ENCODE results near the gene DIRAS1. TPM values are rescaled to one million over a fixed set of nuclear protein-coding genes. Genes with fewer than 3 reads are reported as not detected.

Gene DIRAS1
- total and polyA plus RNA-seq, 2 experiments from 2014 or later = 2.8 to 18.6 TPM

- no peaks in the 10 kb centered on the region for H3K9me3 Mint-ChIP-seq
- no peak for ATAC-seq
Measured at GRCh38 chr19:2723345-2723715, 2.2 kb upstream of the DIRAS1 start.

GRCh38 chr19:2722541-2723344, 1.6 kb upstream of the DIRAS1 start:
- Mint-ChIP-seq H3K27me3 (ENCODE audit: insufficient read depth, low read depth, poor library complexity) (peaks cover 25% of the 10 kb centered on the region), H3K4me3 (peak overlapping the region; percentile 81; the same call in 1 of the 3 replicates), H3K27ac (no peak overlapping the region), H3K36me3 (ENCODE audit: low read depth) (peaks cover 3% of the 10 kb centered on the region; the same call in 1 of the 3 replicates), H3K9me3 (no peaks in the 10 kb centered on the region), H3K4me1 (peaks cover 19% of the 10 kb centered on the region)
- 0 out of 2 replicates have a peak, but pooled peaks cover 5% of the 10 kb centered on the region for H3F3A ChIP-seq (replicated peaks; ENCODE audit: low read depth)
- no peak overlapping the region for H3K27ac ChIP-seq (ENCODE audit: low read depth)
- ATAC-seq (no peak), DNase-seq (ENCODE audit: low spot score) (peak; percentile 29)
- H3K36me3 ChIP-seq (ENCODE audit: insufficient read depth) = no peaks in the 10 kb centered on the region
- H3K27me3 ChIP-seq (ENCODE audit: insufficient read depth) = 0 out of 2 replicates have a peak, but pooled peaks cover 6% of the 10 kb centered on the region
- H3K4me3 ChIP-seq = no peak overlapping the region
- no peaks in the 10 kb centered on the region for H3K79me2 ChIP-seq (replicated peaks; ENCODE audit: insufficient read depth)
- peaks cover 12% of the 10 kb centered on the region; the same call in 1 of the 2 replicates for H3K4me1 ChIP-seq (ENCODE audit: insufficient read depth)
- H4K20me1 ChIP-seq (replicated peaks; ENCODE audit: insufficient read depth) = no peaks in the 10 kb centered on the region
- no peak overlapping the region for H3K4me2 ChIP-seq
- H3K9me2 ChIP-seq (ENCODE audit: insufficient read depth) = no peaks in the 10 kb centered on the region
- TF ChIP-seq EZH2 (IDR thresholded peaks at IDR 0.05; ENCODE audit: low read depth, unreplicated experiment) = no peak
- TF ChIP-seq JUNB (IDR thresholded peaks at IDR 0.05; ENCODE audit: unreplicated experiment) = no peak
- no peak for TF ChIP-seq CREB1 (CRISPR knock-in tag; IDR thresholded peaks at IDR 0.05; ENCODE audit: low read depth)
- TF ChIP-seq NANOG (IDR thresholded peaks at IDR 0.05; ENCODE audit: borderline replicate concordance) = no peak
- TF ChIP-seq ZNF331 (CRISPR knock-in tag; IDR thresholded peaks at IDR 0.05; ENCODE audit: low read depth) = no peak
- TF ChIP-seq ZNF114 (CRISPR knock-in tag; IDR thresholded peaks at IDR 0.05) = no peak
- TF ChIP-seq ETS1 (IDR thresholded peaks at IDR 0.05) = no peak
- TF ChIP-seq STAT1 (IDR thresholded peaks at IDR 0.05; ENCODE audit: unreplicated experiment) = no peak
- TF ChIP-seq EZH2phosphoT487 (IDR thresholded peaks at IDR 0.05; ENCODE audit: unreplicated experiment) = no peak
- TF ChIP-seq REST (IDR thresholded peaks at IDR 0.05; ENCODE audit: unreplicated experiment) = no peak
- no peak overlapping the region for H2AFZ ChIP-seq

More at GRCh38 chr19:2723345-2723715, 2.2 kb upstream of the DIRAS1 start:
- H3F3A ChIP-seq (replicated peaks; ENCODE audit: low read depth) = 0 out of 2 replicates have a peak, but pooled peaks cover 5% of the 10 kb centered on the region
- 0 out of 2 replicates have a peak, but pooled peaks cover 6% of the 10 kb centered on the region for H3K27me3 ChIP-seq (ENCODE audit: insufficient read depth)
- H3K79me2 ChIP-seq (replicated peaks; ENCODE audit: insufficient read depth) = no peaks in the 10 kb centered on the region
- H3K27ac ChIP-seq (ENCODE audit: low read depth) = no peak overlapping the region
- no peak overlapping the region for H3K4me3 ChIP-seq
- no peak overlapping the region for H3K4me2 ChIP-seq
- no peak overlapping the region for H3K4me3 Mint-ChIP-seq
- H3K4me1 Mint-ChIP-seq = peaks cover 19% of the 10 kb centered on the region
- H3K27me3 Mint-ChIP-seq (ENCODE audit: insufficient read depth, low read depth, poor library complexity) = peaks cover 30% of the 10 kb centered on the region
- no peak for TF ChIP-seq POLR2AphosphoS5 (IDR thresholded peaks at IDR 0.05; ENCODE audit: low read depth)
- no peak for DNase-seq (ENCODE audit: low spot score)
- H3K27ac Mint-ChIP-seq = no peak overlapping the region
- no peaks in the 10 kb centered on the region for H4K20me1 ChIP-seq (replicated peaks; ENCODE audit: insufficient read depth)
- H3K36me3 Mint-ChIP-seq (ENCODE audit: low read depth) = peaks cover 3% of the 10 kb centered on the region; the same call in 1 of the 3 replicates
- H3K9me2 ChIP-seq (ENCODE audit: insufficient read depth) = no peaks in the 10 kb centered on the region
- no peak overlapping the region for H2AFZ ChIP-seq
- H3K4me1 ChIP-seq (ENCODE audit: insufficient read depth) = peaks cover 12% of the 10 kb centered on the region; the same call in 1 of the 2 replicates
- H3K36me3 ChIP-seq (ENCODE audit: insufficient read depth) = no peaks in the 10 kb centered on the region

Data from GM23338 (cell line).